HepG2 (cell line): Measurements from ENCODE around the gene COG1. TPM values are rescaled to one million over a fixed set of nuclear protein-coding genes. Genes with fewer than 3 reads are reported as not detected.

Experiments
- CC2D1A ChIP-seq: sonication (generic); formaldehyde crosslinking; IDR thresholded peaks from 2 replicates; pipeline ENCODE4 v1.8.1; 2023; ENCODE audit warnings: mild to moderate bottlenecking, missing genetic modification reagents
- ELK4 ChIP-seq: sonication (generic); formaldehyde crosslinking; IDR thresholded peaks from 2 replicates; pipeline ENCODE4 v1.9.0; 2021; ENCODE audit warnings: missing genetic modification reagents, borderline replicate concordance
- FOXJ3 ChIP-seq: sonication (generic); formaldehyde crosslinking; IDR thresholded peaks from 2 replicates; pipeline ENCODE4 v1.4.0; 2020; ENCODE audit warnings: missing genetic modification reagents, mild to moderate bottlenecking, borderline replicate concordance
- IRF1 ChIP-seq: sonication (generic); formaldehyde crosslinking; IDR thresholded peaks from 2 replicates; pipeline ENCODE4 v1.4.0; 2020; ENCODE audit warnings: low read depth, mild to moderate bottlenecking, missing genetic modification reagents
- KLF11 ChIP-seq: IDR thresholded peaks from 2 replicates; pipeline ENCODE4 v1.6.1; 2016; ENCODE audit warnings: missing compliant biosample characterization
- NFYC ChIP-seq: IDR thresholded peaks from 2 replicates; pipeline ENCODE4 v1.6.1; 2016; ENCODE audit warnings: missing genetic modification reagents, missing compliant biosample characterization
- PHF20 ChIP-seq: sonication (generic); formaldehyde crosslinking; IDR thresholded peaks from 2 replicates; pipeline ENCODE4 v1.5.0; 2020; ENCODE audit warnings: mild to moderate bottlenecking, missing genetic modification reagents
- SKI ChIP-seq: fragments of 450-650 bp; IDR thresholded peaks from one replicate; pipeline ENCODE4 v1.6.1; 2018; ENCODE audit warnings: mild to moderate bottlenecking; ENCODE audit not compliant: partially characterized antibody
- SMAD9 ChIP-seq: sonication (generic); formaldehyde crosslinking; IDR thresholded peaks from 2 replicates; pipeline ENCODE4 v1.5.1; 2020; ENCODE audit warnings: mild to moderate bottlenecking, missing genetic modification reagents
- SOX13 ChIP-seq, 3 experiments: fragments of 450-650 bp in 1 of 3; sonication (generic) in 1 of 3; formaldehyde crosslinking in 1 of 3; IDR thresholded peaks in 2 of 3; conservative IDR thresholded peaks in 1 of 3; 2 replicates each; pipeline versions ENCODE4 v1.5.0 to v1.6.1; 2016 to 2020; ENCODE audit warnings: antibody characterized with exemption in 1 of 3, mild to moderate bottlenecking in 1 of 3, missing compliant biosample characterization in 1 of 3, missing genetic modification reagents in 1 of 3, moderate library complexity in 1 of 3
- TGIF2 ChIP-seq: IDR thresholded peaks from 2 replicates; pipeline ENCODE4 v1.6.1; 2016; ENCODE audit warnings: control low read depth, missing compliant biosample characterization
- ZBTB37 ChIP-seq: sonication (generic); formaldehyde crosslinking; IDR thresholded peaks from 2 replicates; pipeline ENCODE4 v1.4.0; 2020; ENCODE audit warnings: mild to moderate bottlenecking, missing genetic modification reagents
- ZBTB44 ChIP-seq: sonication (generic); formaldehyde crosslinking; IDR thresholded peaks from 2 replicates; pipeline ENCODE4 v1.4.0; 2020; ENCODE audit warnings: missing genetic modification reagents
- ZMAT5 ChIP-seq: sonication (generic); formaldehyde crosslinking; IDR thresholded peaks from 2 replicates; pipeline ENCODE4 v1.5.0; 2020; ENCODE audit warnings: mild to moderate bottlenecking, low read depth, missing genetic modification reagents, borderline replicate concordance
- ZNF274 ChIP-seq: sonication (generic); formaldehyde crosslinking; IDR thresholded peaks from 2 replicates; pipeline ENCODE4 v1.5.1; 2020; ENCODE audit warnings: mild to moderate bottlenecking, missing genetic modification reagents
- ZNF354B ChIP-seq: sonication (generic); formaldehyde crosslinking; IDR thresholded peaks from 2 replicates; pipeline ENCODE4 v1.8.0; 2022; ENCODE audit warnings: mild to moderate bottlenecking, missing genetic modification reagents
- ZNF770 ChIP-seq: sonication (generic); formaldehyde crosslinking; IDR thresholded peaks from 2 replicates; pipeline ENCODE4 v1.5.0; 2020; ENCODE audit warnings: mild to moderate bottlenecking, missing genetic modification reagents
- ZNF878 ChIP-seq: sonication (generic); formaldehyde crosslinking; IDR thresholded peaks from 2 replicates; pipeline ENCODE4 v1.8.1; 2023; ENCODE audit warnings: mild to moderate bottlenecking, missing genetic modification reagents, moderate library complexity
- ZSCAN5A ChIP-seq: sonication (generic); formaldehyde crosslinking; IDR thresholded peaks from 2 replicates; pipeline ENCODE4 v1.8.0; 2022; ENCODE audit warnings: mild to moderate bottlenecking, missing genetic modification reagents, borderline replicate concordance
- polyA plus RNA-seq, 8 experiments: library from polyadenylated mRNA; depleted of rRNA in 3 of 8; stranded (reverse) in 7 of 8; unstranded in 1 of 8; fragments of >200 nt; fragmentation: Illumina TruSeq in 4 of 8; extraction: Trizol in 4 of 8; gene quantifications; 2 replicates each; pipeline versions ENCODE4 v1.2.1 to v1.2.3, GENCODE V29; 2011 to 2016; ENCODE audit warnings: low read depth in 4 of 8, missing spikeins in 1 of 8, mixed read lengths in 1 of 8; ENCODE audit not compliant: insufficient read depth in 1 of 8
- total RNA-seq, 5 experiments: library from RNA; depleted of rRNA; stranded (reverse); fragments of >200 nt; fragmentation: Illumina TruSeq; extraction: Trizol; gene quantifications; 2 replicates each; pipeline ENCODE4 v1.2.3, GENCODE V29; 2016; ENCODE audit warnings: low read depth in 1 of 5

Gene COG1
- total and polyA plus RNA-seq, 2 of the 13 experiments (the other 11 are each of a cell fraction or from before 2014, with no cell fraction given) = 36.6 to 39.7 TPM

- TF ChIP-seq ZBTB44 (no peak), TGIF2 (CRISPR knock-in tag) (peak; percentile 94), PHF20 (CRISPR knock-in tag) (no peak; the same call in 1 of the 2 replicates), SMAD9 (no peak), CC2D1A (CRISPR knock-in tag) (peak; percentile 63; the same call in 1 of the 2 replicates), ZNF274 (CRISPR knock-in tag) (peak; percentile 28; the same call in 1 of the 2 replicates), ZSCAN5A (no peak), SOX13 (IDR thresholded peaks at IDR 0.05) (no peak), SOX13 (CRISPR knock-in tag; conservative IDR thresholded peaks at IDR 0.05 in 1 of 2, IDR thresholded peaks at IDR 0.05 in 1 of 2) (no peak; a peak in 1 of 4 replicates), KLF11 (no peak), NFYC (no peak), IRF1 (no peak), ZBTB37 (no peak), ZNF878 (CRISPR knock-in tag) (no peak), FOXJ3 (CRISPR knock-in tag) (no peak), ZNF354B (no peak), SKI (no peak), ZMAT5 (no peak), ELK4 (CRISPR knock-in tag) (no peak), ZNF770 (CRISPR knock-in tag) (no peak)
Measured at GRCh38 chr17:73189417-73190099, 3.3 kb upstream of the COG1 start (continued).
